Lung (tissue), 12 donors: ENCODE results near the gene PTPRN2. TPM values are rescaled to one million over a fixed set of nuclear protein-coding genes. Genes with fewer than 3 reads are reported as not detected.

Experiments used
- ATAC-seq: fragments of 200-7000 bp; cut with Tn5 transposase; one replicate; pipeline ENCODE4 v1.9.1; 2020; ENCODE audit warnings: moderate number of reproducible peaks; ENCODE audit not compliant: insufficient read depth, low FRiP score
- DNase-seq, 3 donors: peaks; one replicate each; pipeline ENCODE4 v3.0.0-alpha.2; 2013 to 2017
- H3K27ac ChIP-seq, 2 donors: one replicate each; pipeline ENCODE4 v1.5.1; 2013; ENCODE audit warnings: mild to moderate bottlenecking in 2 of 2, moderate library complexity in 2 of 2, control low read depth in 1 of 2, inconsistent platforms in 1 of 2, low read depth in 1 of 2, low read length in 1 of 2
- H3K27me3 ChIP-seq, 3 donors: one replicate each; pipeline ENCODE4 v1.5.1; 2013; ENCODE audit warnings: low read length in 2 of 3; ENCODE audit not compliant: control insufficient read depth in 3 of 3, insufficient read depth in 3 of 3
- H3K36me3 ChIP-seq, 4 donors: one replicate each; pipeline ENCODE4 v1.5.1; 2013; ENCODE audit warnings: low read length in 4 of 4, mild to moderate bottlenecking in 1 of 4, moderate library complexity in 1 of 4; ENCODE audit not compliant: control insufficient read depth in 4 of 4, insufficient read depth in 4 of 4
- H3K4me1 ChIP-seq, 5 donors: one replicate each; pipeline ENCODE4 v1.5.1; 2013; ENCODE audit warnings: low read length in 5 of 5, mild to moderate bottlenecking in 2 of 5, moderate library complexity in 1 of 5; ENCODE audit not compliant: control insufficient read depth in 5 of 5, insufficient read depth in 5 of 5
- H3K4me3 ChIP-seq: one replicate; pipeline ENCODE4 v1.5.1; 2013; ENCODE audit warnings: mild to moderate bottlenecking, control low read depth, moderate library complexity
- H3K9ac ChIP-seq, 2 donors: one replicate each; pipeline ENCODE4 v1.5.1; 2013; ENCODE audit warnings: low read length in 2 of 2, control low read depth in 1 of 2; ENCODE audit not compliant: insufficient read depth in 1 of 2
- H3K9me3 ChIP-seq, 4 donors: one replicate each; pipeline ENCODE4 v1.5.1; 2013; ENCODE audit warnings: low read length in 3 of 4, mild to moderate bottlenecking in 1 of 4, moderate library complexity in 1 of 4; ENCODE audit not compliant: control insufficient read depth in 4 of 4, insufficient read depth in 3 of 4
- CTCF ChIP-seq: IDR thresholded peaks from 2 replicates; pipeline ENCODE4 v1.5.1; 2012; ENCODE audit warnings: mild to moderate bottlenecking; ENCODE audit errors: control extremely low read depth, extremely low read depth
- WGBS, 2 donors: extraction: QIAGEN DNeasy Blood & Tissue Kit; methylation state at CpG; one replicate each; pipeline ENCODE4 v1.1.7; 2013; 5-methylcytosine and 5-hydroxymethylcytosine counted together
- polyA plus RNA-seq, 2 donors: library from polyadenylated mRNA; stranded (reverse); fragments of 200-250 nt; gene quantifications; one replicate each; pipeline ENCODE4 v1.2.1, GENCODE V29; 2013
- total RNA-seq, 2 donors: library from RNA; depleted of rRNA in 1 of 2; stranded (reverse); fragments of >200 nt in 1 of 2; gene quantifications; one replicate each; pipeline ENCODE4 v1.2.1, GENCODE V29; 2014 to 2021
- donor health status: control.
- donor health status: control.
- donor health status: Bipolar disorder and iron deficiency.
- donor health status: healthy.
- donor health status: DM: yes; HTN: yes; CAD: no.

The PTPRN2 gene
- total and polyA plus RNA-seq, 4 donors, result 2.1 to 7.4 (median 4.4) TPM

GRCh38 chr7:157763279-157764000 lies 824.2 kb downstream of the PTPRN2 start:
- no peak overlapping the region for H3K4me3 ChIP-seq
- no peak for DNase-seq
- H3K27ac ChIP-seq, result no peak overlapping the region
- TF ChIP-seq CTCF, result no peak
- no peak for ATAC-seq
- WGBS, 2 donors, result 87 to 89% methylated on average over 14 of the region's 14 CpGs
- H3K9ac ChIP-seq, result no peak overlapping the region
- H3K9me3 ChIP-seq, result peaks cover 0 to 39% (median 2%) of the 10 kb centered on the region in 4 donors
- H3K27me3 ChIP-seq, result no peaks in the 10 kb centered on the region
- no peaks in the 10 kb centered on the region for H3K4me1 ChIP-seq
- no peaks in the 10 kb centered on the region for H3K36me3 ChIP-seq

GRCh38 chr7:157762824-157763223 lies 824.8 kb downstream of the PTPRN2 start:
- H3K4me3 ChIP-seq, result no peak overlapping the region
- WGBS, 2 donors, result 95 to 97% methylated on average over 13 of the region's 13 CpGs

GRCh38 chr7:157760004-157760730 lies 827.5 kb downstream of the PTPRN2 start:
- Histone ChIP-seq H3K4me3 (no peak overlapping the region), H3K27ac (no peak overlapping the region), H3K9ac (no peak overlapping the region), H3K27me3 (no peaks in the 10 kb centered on the region), H3K4me1 (no peaks in the 10 kb centered on the region), H3K36me3 (no peaks in the 10 kb centered on the region), H3K9me3 (peaks cover 0 to 19% (median 2%) of the 10 kb centered on the region in 4 donors)
- WGBS, 2 donors, result 53 to 54% methylated on average over 17 of the region's 17 CpGs
- TF ChIP-seq CTCF, result no peak
- ATAC-seq (no peak), DNase-seq (no peak)

More at GRCh38 chr7:157762824-157763223, 824.8 kb downstream of the PTPRN2 start:
- Histone ChIP-seq H3K27ac (no peak overlapping the region), H3K36me3 (no peaks in the 10 kb centered on the region), H3K9ac (no peak overlapping the region), H3K4me1 (no peaks in the 10 kb centered on the region), H3K9me3 (peaks cover 0 to 36% (median 2%) of the 10 kb centered on the region in 4 donors), H3K27me3 (no peaks in the 10 kb centered on the region)
- DNase-seq (no peak), ATAC-seq (no peak)
- TF ChIP-seq CTCF, result no peak
